Glutamatergic neuron (in vitro differentiated cells): ENCODE data around the gene CAVIN1. TPM values are rescaled to one million over a fixed set of nuclear protein-coding genes. Genes with fewer than 3 reads are reported as not detected.
"Not testable (repeated sequence)": the region's sequence is repeated elsewhere in the genome, so short reads cannot be mapped to it uniquely, and the experiment has no call there.

Experiments
- DNase-seq: peaks from one replicate; pipeline ENCODE4 v3.0.0; 2022
- H3K27ac Mint-ChIP-seq: one replicate; pipeline ENCODE4 v1.8.0; 2020; ENCODE audit warnings: mild to moderate bottlenecking, mixed read lengths, inconsistent platforms; ENCODE audit not compliant: unreplicated experiment
- H3K27me3 Mint-ChIP-seq: one replicate; pipeline ENCODE4 v1.8.0; 2020; ENCODE audit warnings: mild to moderate bottlenecking, moderate library complexity, mixed read lengths, inconsistent platforms; ENCODE audit not compliant: unreplicated experiment
- H3K36me3 Mint-ChIP-seq: one replicate; pipeline ENCODE4 v1.8.0; 2020; ENCODE audit warnings: mild to moderate bottlenecking, mixed read lengths, inconsistent platforms; ENCODE audit not compliant: unreplicated experiment
- H3K4me1 Mint-ChIP-seq: one replicate; pipeline ENCODE4 v1.8.0; 2020; ENCODE audit warnings: mild to moderate bottlenecking, low read depth, mixed read lengths, inconsistent platforms; ENCODE audit not compliant: unreplicated experiment
- H3K4me3 Mint-ChIP-seq: one replicate; pipeline ENCODE4 v1.8.0; 2020; ENCODE audit warnings: mild to moderate bottlenecking, mixed read lengths, inconsistent platforms; ENCODE audit not compliant: unreplicated experiment
- H3K9me3 Mint-ChIP-seq: one replicate; pipeline ENCODE4 v1.8.0; 2020; ENCODE audit warnings: mild to moderate bottlenecking, moderate library complexity, mixed read lengths, inconsistent platforms; ENCODE audit not compliant: unreplicated experiment
- CTCF ChIP-seq: fragments of 200-600 bp; sonication (generic); IDR thresholded peaks from one replicate; pipeline ENCODE4 v1.5.0; 2021; ENCODE audit not compliant: partially characterized antibody, unreplicated experiment
- total RNA-seq: library from RNA; stranded (reverse); fragmentation: NEBNext Ultra II Directional; extraction: Animal tissue kit (Norgen Biotek cat#: 25700); gene quantifications from one replicate; pipeline ENCODE4 v1.2.1, GENCODE V29; 2021; ENCODE audit not compliant: unreplicated experiment

CAVIN1 gene
- total RNA-seq, 1 donor from 2014 or later = 0.32 TPM

GRCh38 chr17:42361781-42362186 is 61.3 kb downstream of the CAVIN1 start:
- no peak for DNase-seq
- Mint-ChIP-seq H3K4me3 (no peak overlapping the region), H3K4me1 (peaks cover 19% of the 10 kb centered on the region), H3K36me3 (no peaks in the 10 kb centered on the region), H3K27ac (no peak overlapping the region), H3K27me3 (no peaks in the 10 kb centered on the region), H3K9me3 (peaks cover 3% of the 10 kb centered on the region)
- TF ChIP-seq CTCF = no peak

GRCh38 chr17:42360388-42360787 is 62.7 kb downstream of the CAVIN1 start:
- H3K4me3 Mint-ChIP-seq, DNase-seq, H3K36me3 Mint-ChIP-seq, H3K9me3 Mint-ChIP-seq, H3K27ac Mint-ChIP-seq, H3K27me3 Mint-ChIP-seq: not testable (repeated sequence)
- H3K4me1 Mint-ChIP-seq = peaks cover 19% of the 10 kb centered on the region

- H3K4me1 Mint-ChIP-seq = peaks cover 19% of the 10 kb centered on the region
- H3K27me3 Mint-ChIP-seq = no peaks in the 10 kb centered on the region
- no peak overlapping the region for H3K4me3 Mint-ChIP-seq
- DNase-seq = no peak
- no peak overlapping the region for H3K27ac Mint-ChIP-seq
- peaks cover 3% of the 10 kb centered on the region for H3K9me3 Mint-ChIP-seq
- H3K36me3 Mint-ChIP-seq = no peaks in the 10 kb centered on the region
- no peak for TF ChIP-seq CTCF
Observed at GRCh38 chr17:42359133-42359532, 63.9 kb downstream of the CAVIN1 start.

- Mint-ChIP-seq H3K4me1 (peaks cover 19% of the 10 kb centered on the region), H3K4me3 (no peak overlapping the region), H3K27ac (no peak overlapping the region), H3K9me3 (no peaks in the 10 kb centered on the region), H3K27me3 (no peaks in the 10 kb centered on the region), H3K36me3 (no peaks in the 10 kb centered on the region)
- TF ChIP-seq CTCF = no peak
- no peak for DNase-seq
Observed at GRCh38 chr17:42358434-42358833, 64.6 kb downstream of the CAVIN1 start.

GRCh38 chr17:42354956-42355843 is 67.9 kb downstream of the CAVIN1 start:
- H3K36me3 Mint-ChIP-seq = no peaks in the 10 kb centered on the region
- no peak overlapping the region for H3K4me3 Mint-ChIP-seq
- no peak overlapping the region for H3K27ac Mint-ChIP-seq
- H3K9me3 Mint-ChIP-seq = no peaks in the 10 kb centered on the region
- peaks cover 6% of the 10 kb centered on the region for H3K4me1 Mint-ChIP-seq
- no peak for DNase-seq
- TF ChIP-seq CTCF = no peak
- H3K27me3 Mint-ChIP-seq = no peaks in the 10 kb centered on the region

Other genes with a start within 250 kb of the CAVIN1 start
- 0.71 TPM for gene KCNH4, start 242.1 kb downstream of the CAVIN1 start, total RNA-seq
- not detected for gene HCRT, start 237.8 kb downstream of the CAVIN1 start, total RNA-seq
- 5.3 TPM for gene GHDC, start 228.8 kb downstream of the CAVIN1 start, total RNA-seq
- gene STAT5B, start 146.9 kb downstream of the CAVIN1 start, total RNA-seq = 31.9 TPM
- 3.4 TPM for gene STAT5A, start 134.8 kb downstream of the CAVIN1 start, total RNA-seq
- 68.0 TPM for gene STAT3, start 34.8 kb downstream of the CAVIN1 start, total RNA-seq
- 253 TPM for gene ATP6V0A1, start 35.6 kb upstream of the CAVIN1 start, total RNA-seq
- 42.8 TPM for gene NAGLU, start 113.0 kb upstream of the CAVIN1 start, total RNA-seq
- gene HSD17B1, start 129.7 kb upstream of the CAVIN1 start, total RNA-seq = 4.1 TPM
- 57.4 TPM for gene COASY, start 138.9 kb upstream of the CAVIN1 start, total RNA-seq
- 62.5 TPM for gene MLX, start 143.8 kb upstream of the CAVIN1 start, total RNA-seq
- 12.0 TPM for gene PSMC3IP, start 154.5 kb upstream of the CAVIN1 start, total RNA-seq
- gene RETREG3, start 186.1 kb upstream of the CAVIN1 start, total RNA-seq = 88.2 TPM
- 74.2 TPM for gene TUBG1, start 186.4 kb upstream of the CAVIN1 start, total RNA-seq
- gene TUBG2, start 236.0 kb upstream of the CAVIN1 start, total RNA-seq = 22.1 TPM